ENCODE results near the gene DPEP3.
"Not testable (repeated sequence)": the region's sequence is repeated elsewhere in the genome, so short reads cannot be mapped to it uniquely, and the experiment has no call there.

The DPEP3 gene

DNA sequence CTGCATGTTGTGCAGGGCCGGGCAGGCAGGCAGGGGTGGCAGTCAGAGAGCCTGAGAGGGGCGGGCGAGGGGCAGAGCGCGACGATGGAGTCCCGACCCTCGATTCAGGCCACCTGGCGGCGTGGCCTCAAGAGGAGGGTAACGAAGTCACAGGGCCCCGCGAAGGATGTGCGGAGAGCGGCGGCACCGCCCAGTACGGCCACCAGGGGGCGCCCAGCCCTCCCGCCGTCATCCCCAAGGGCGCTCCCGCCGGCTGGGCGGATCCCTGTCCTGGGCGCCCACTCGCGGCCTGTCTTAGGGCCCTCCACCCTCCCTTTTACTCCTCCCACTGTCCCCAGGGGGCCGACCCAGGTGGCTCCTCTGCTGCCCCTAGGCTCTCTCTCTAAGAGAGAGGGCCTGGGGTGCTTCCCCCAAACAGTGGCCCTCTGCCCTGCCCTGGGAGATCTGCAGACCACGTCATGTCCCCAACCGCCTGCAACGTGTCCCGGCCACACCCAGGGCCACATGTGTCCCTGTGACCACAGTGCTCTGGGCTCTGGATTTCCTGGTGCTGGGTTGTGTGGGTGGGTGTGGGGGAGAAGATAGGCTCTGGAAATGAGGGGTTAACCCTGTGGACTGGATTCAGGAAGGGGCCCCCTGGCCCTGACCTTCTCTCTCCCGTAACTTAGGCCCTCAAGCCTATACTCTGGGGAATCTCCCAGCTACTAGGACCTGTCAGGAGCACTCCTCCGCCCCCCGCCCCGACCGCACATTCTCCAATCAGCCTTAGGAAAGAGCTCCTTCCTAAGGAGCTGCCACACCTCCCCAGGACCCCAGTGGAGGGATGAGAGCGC, 13.1 kb upstream of the DPEP3 start:
- DNase-seq: no peak

DNA sequence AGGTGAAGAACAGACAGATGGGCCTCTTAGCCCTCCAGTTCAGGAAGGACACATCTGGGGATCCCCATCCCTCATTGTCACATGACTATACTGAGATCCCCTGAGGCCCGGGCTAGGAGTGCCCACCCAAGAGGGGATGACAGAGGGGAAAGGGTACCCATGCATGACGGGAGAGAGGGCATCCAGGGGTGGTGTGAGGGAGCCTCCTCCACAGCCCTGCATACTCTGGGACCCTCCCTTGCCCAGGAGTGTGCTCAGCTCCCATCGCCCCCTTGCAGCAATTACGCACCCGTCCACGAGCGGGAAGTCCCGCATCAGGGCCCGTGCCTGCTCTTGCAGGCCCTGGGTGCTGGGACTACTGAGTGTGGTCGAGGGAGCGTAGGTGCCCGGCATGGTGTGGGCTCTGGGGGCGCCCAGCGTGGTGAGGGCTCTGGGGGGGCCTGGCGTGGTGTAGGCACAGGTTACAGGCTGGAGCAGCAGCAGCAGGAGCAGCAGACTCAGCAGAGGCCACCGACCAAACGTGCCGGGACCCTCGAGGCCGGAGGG, 12.4 kb upstream of the DPEP3 start:
- no peak for DNase-seq

DNA sequence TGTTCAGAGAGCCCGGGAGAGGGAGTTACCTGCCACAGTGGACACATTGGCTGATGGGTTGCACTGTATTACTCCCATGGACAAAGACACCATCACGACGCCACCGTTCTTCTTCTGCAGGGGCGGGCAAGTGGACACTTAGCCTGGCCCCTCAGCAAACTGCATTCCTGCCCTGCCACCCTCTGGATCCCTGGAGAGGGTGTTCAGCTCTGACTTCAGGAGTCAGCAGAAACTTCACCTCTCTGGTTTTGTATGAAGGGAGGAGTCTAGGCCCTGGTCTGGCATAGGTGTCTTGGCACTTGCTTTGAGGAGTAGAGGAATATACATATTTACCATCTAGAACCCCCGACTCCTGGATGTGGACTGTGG, 9.7 kb upstream of the DPEP3 start:
- DNase-seq: no peak

DNA sequence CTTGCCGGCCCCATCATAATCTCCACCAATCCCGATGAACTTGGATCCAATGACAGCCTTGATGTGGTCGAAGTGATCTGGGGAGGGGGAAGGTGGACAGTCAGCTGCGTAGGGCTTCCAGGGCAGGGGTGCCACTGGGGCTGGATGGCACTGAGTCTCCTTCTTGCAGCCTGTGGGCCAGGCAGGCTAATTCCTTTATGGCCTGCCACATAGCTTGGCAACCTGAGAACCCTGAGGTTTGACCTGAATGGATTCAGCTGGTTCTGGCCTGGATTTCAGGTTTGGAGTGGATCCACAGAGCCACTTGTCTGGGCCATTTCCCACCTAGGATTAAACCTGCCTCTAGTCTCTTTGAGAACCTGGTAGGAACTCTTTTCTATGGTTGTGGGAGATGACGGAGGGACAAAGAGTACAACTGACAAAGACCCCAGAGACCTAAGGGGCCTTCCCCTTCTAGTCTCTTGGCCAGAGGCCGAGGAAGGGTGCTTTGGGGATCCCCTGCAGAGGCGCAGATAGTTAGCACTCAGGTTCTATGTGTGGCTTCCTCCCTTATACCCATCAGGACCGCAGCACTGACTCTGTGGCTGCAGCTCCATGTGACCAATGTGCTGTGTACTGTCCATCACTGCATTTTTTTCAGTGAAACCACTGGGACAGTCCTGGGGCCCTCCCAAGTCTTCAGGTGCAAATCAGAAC, 9.2 kb upstream of the DPEP3 start:
- no peak for DNase-seq

DNA sequence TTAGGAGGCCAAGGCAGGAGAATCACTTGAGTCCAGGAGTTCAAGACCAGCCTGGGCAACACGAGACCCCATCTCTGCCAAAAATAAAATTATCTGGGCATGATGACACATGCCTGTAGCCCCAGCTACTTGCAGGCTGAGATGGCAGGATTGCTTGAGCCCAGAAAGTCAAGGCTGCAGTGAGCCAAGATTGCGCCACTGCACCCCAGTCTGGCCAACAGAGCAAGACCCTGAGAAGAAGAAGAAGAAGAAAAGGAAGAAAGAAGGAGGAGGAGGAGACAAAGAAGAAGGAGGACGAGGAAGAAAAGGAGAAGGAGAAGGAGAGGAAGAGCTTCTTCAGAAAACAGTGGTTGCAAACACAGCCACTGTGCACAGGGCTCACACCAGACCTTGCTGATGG, 8.4 kb upstream of the DPEP3 start:
- DNase-seq: no peak

DNA sequence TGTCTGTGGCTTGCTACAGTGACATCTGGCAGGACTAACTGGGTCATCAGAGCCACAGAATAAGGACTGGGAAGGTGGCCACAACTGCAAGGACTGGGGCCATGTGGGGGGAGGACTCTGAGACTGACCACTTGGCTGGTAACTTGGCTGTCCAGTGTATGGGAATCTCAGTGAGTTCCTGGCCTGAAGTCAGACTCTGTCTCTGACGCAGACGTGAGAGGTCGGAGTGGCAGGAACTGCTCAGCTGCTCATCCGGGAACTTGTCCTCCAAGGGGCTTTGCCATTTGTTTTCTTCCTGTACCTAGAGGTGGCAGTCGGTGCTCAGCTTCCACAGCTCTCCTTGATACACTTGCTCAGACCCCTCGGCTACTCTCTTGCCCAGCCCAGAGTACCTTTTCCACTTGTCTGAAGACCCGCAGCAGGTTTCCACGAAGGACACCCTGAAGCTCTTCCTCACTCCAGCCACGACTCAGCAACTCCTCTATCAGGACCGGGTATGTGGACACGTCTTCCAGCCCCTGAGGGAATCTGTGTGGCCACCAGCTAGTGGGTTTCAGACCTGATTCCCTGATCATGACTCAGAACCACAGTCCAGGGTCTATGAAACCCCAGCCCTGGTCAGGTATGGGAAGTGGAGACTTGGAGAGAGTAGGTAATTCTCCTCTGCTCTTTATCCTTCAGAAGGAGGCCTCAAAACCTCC, 7.3 kb upstream of the DPEP3 start:
- no peak for DNase-seq

DNA sequence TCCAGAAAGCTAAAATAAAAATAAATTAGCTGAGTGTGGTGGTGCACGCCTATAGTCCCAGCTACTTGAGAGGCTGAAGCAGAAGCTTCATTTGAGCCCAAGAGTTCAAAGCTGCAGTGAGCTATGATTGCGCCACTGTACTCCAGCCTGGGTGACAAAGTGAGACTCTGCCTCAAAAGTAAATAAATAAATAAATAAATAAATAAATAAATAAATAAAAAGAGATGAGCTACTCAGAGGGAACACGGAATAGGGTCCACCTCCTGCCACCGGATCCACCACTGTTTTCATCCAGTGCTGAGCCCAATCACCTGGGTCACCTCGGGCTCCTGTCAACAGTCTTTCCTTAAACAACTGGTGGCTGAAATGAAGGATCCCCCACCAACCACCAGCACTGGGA, 6.7 kb upstream of the DPEP3 start:
- no peak for DNase-seq

DNA sequence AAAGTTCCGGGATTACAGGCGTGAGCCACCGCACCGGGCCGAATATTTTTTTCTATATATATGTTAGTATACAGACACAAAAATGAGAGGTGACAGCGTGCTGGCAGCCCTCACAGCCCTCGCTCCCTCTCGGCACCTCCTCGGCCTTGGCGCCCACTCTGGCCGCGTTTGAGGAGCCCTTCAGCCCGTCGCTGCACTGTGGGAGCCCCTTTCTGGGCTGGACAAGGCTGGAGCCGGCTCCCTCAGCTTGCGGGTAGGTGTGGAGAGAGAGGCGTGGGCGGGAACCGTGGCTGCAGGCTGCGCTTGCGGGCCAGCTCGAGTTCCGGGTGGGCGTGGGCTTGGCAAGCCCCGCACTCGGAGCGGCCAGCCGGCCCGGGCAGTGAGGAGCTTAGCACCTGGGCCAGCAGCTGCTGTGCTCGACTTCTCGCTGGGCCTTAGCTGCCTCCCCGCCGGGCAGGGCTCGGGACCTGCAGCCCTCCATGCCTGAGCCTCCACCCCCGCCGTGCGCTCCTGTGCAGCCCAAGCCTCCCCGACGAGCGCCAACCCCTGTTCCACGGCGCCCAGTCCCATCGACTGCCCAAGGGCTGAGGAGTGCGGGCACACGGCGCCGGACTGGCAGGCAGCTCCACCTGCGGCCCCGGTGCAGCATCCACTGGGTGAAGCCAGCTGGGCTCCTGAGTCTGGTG, 1.9 kb upstream of the DPEP3 start:
- no peak for DNase-seq

DNA sequence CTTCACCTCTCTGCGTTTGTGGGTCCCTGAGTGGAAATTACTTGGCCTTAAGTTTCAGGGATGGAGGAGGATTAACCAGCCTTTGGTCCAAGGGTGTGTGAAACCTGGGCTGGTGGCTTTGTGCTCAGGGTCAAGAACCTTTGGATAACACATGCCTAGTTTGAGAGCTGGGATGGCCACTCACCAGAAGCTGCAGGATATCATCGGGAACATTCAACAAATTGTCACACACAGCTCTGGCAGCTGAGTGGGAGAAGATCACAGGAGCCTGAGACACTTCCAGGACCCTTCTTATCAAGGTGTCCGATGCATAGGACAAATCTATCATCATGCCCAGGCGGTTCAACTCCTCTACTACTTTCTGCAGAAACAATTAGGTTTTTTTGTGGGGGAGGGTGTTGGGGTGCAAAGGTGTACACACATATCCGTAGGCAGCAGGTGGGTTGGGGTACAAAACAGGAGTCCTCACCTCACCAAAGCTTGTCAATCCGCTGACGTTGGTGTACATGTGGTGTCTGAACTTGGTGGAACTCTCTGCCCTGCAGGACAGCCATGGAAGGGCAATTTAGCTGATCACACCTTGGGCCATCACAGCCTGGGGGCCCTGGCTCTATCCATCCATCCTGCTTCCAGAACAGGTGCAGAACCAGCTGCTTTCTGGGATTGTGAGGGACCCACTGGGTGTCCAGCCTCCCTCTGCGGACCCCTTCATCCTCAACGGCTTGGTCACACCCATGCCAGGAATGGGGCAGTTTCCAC, 2.7 kb downstream of the DPEP3 start:
- DNase-seq: no peak

DNA sequence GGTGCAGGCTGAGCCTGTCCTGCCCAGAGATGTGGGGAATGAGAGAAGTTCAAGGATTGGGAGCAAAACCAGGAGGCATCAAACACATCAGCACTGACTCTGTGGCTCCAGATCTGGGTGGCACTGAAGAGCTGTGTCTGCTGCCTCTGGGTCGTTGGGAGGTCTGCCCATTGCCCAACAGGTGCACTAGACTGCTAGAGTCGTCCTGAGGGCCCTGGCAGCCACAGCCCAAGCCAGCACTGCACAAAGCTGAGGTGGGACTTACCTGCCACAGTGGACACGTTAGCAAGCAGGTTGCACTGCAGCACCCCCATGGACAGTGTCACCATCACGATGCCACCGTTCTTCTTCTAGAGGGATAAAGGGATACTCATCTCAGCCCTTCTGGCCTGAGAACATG, 3.3 kb downstream of the DPEP3 start:
- no peak for DNase-seq

DNA sequence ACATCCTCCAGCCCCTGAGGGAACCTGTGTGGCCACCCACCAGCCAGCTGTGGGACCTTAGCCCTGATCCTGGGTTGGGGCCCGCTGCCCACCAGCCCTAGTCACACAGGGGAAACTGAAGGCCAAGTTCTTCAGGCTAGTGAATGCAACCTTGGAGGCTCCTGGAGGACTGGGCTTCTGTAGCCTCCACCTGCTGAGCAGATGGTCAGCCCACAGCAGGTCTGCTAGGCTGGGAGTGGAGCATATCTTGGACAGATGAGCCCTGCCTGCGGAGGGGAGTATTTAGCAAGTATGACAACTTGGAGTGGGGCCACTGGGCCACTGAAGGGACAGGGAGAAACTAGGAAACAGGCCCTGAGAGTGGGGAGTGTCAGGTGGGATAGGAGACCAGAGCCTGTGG, 4.1 kb downstream of the DPEP3 start:
- DNase-seq: no peak

DNA sequence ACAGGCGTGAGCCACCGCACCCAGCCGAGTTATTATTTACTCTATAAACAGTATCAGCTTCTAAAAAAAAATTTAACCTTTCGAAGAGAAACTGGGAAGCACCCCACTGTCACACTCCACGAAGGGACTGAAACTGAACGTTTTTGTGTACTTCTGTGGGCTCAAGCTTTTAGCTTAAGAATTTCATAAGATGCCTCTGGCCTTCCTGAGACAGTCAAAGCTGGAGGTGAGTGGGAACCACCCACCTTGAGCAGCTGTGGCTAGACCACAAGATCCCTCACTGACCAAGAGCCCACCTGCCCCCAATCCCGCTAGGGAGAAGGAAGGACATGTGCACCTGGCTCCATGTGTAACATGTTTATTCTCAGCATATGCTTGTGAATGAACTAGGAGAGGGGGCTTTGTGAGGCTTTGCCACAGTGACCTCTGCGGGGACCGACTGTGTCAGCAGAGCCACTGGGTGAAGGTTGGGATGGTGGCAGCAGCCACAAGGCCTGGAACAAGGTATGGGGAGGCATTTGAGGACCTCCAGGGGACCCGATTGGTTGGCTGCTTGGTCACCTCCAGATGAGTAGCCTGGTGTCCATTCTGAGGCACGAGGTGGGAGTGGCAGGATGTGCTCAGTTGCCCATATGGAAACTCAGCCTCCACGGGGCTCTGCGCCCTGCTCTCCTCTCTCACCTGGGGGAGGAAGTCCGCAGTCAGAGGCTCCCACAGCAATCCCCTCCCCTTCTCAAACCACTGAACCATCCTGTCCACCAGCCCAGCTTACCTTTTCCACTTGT, 4.8 kb downstream of the DPEP3 start:
- DNase-seq: no peak

DNA sequence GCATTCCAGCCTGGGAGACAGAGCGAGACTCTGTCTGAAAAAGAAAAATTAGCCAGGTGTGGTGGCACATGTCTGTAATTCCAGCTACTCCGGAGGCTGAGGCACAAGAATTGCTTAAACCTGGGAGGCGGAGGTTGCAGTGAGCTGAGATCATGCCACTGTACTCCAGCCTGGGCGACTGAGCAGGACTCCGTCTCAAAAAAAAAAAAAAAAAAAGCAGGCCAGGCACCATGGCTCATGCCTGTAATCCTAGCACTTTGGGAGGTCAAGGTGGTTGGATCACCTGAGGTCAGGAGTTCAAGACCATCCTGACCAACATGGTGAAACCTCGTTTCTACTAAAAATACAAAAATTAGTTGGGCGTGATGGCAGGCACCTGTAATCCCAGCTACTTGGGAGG, 8.0 kb downstream of the DPEP3 start:
- DNase-seq: not testable (repeated sequence)

DNA sequence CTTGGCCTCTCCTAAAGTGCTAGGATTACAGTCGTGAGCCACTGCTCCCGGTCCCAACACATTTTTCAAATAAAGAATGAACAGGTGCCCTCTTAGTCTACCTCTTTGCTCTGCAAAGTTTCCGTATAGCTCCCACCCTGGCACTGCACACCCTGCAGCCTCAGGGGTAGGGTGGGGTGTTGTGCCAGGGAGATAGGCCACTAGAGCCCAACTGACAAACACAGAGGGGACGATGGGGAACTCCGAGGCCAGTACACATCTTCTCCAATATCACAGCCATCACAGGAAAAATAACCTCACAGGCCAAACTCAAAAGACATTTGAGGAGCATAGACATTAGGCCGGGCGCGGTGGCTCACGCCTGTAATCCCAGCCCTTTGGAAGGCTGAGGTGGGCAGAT, 9.2 kb downstream of the DPEP3 start:
- no peak for DNase-seq

DNA sequence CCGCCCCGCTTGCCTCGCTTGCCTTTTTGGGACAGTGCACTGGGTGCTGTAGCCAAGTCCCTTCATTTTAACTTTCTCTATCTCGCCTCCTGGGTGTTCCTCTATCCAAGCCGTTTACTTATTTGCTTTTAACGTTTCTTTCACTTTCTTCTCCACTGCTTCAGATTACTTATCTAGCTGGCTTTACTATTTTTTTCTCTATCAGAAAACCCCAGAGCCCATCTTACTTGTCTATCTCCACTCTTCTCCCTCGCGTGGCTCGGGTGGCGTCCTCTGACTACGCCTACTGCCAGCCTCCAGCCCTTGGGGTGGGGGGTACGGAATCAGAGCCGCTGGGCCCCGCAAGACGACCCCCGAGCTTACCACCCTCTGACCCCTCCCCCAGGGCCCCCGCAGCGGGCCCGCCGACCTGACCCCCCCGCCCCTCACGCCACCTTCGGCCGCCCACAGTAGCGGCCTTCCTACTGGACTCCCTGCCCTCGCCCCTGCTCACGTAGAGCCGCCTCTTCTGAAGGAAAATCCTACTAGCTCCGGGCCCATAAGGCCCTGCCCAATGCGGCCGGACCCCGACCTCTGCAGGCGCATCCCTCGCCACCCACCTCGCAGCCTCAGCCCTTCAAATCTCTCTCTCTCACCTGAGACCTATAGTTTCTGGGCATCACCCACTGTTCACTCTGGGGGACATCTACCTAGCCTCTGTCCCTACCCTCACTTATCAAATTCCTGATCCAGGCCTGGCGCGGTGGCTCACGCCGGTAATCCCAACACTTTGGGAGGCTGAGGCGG, 10.9 kb downstream of the DPEP3 start:
- peak; percentile 8 for DNase-seq

DNA sequence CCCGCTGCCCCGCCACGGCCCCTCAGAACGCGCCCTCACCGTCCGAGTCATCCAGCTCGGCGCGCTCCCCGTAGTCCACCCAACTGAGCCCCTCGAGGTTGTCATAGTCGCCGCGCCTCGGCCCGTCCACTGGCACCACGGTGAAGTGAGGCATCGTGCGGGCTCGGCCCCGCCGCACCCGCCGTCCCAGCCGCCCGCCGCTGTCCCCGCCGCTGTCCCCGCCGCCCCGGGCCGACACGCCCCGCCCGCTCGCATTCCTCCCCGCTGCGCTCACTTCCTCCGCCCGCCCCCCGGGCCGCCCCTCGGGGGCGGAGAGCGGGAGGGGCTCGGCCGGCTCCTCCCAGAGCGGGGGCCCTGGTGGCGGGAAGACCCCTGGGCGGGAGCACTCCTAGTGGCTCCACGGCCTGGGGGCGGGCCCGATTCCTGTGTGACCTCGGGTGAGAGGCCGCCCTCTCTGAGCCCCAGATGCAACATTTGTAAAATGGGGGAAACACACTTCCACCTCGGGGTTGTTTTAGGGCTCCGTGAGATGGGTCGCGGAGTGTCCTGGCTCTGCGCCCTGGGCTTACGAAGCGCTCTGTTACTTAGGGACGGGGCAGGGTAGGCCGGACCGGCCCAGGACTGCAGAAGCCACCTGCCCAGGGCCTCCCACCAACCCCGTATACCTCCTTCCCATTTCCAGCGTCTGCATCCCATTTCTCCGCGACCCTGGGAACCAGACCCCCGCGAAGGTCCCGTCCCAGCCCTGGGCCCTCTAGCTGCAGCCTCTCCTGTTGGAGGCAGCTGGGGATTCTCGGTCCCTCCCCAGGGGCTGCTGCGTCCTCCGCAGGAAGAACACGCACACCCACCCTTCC, 11.7 kb downstream of the DPEP3 start, which contains the start of gene SLC12A4:
Gene SLC12A4 (minus strand): TSS at position 238 of the 854 bp plus-strand sequence. CDS start 84 bp downstream, at position 154.
- DNase-seq: peak; percentile 13

DNA sequence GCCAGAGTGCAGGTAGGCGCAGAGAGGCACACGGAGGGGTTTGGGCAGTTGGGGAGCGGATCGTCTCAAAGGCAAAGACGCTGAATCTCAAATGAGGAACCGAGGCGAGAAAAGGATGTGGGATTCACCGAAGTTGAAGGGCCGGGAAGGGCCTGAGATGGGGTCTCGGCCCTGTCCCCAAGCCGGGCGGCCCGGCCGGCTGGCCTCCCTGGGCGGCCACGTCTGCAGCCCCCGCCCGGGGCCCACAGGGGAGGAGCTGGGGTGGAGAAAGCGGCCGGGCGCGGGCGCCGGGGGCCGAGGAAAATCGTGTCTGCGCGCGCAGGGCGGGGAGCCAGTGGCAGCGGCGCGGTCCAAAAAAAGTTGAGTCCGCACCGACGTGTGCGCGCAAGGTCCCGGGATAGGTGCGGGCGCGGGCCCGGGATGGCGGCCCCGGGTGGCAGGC, 12.3 kb downstream of the DPEP3 start:
- no peak for DNase-seq

DNA sequence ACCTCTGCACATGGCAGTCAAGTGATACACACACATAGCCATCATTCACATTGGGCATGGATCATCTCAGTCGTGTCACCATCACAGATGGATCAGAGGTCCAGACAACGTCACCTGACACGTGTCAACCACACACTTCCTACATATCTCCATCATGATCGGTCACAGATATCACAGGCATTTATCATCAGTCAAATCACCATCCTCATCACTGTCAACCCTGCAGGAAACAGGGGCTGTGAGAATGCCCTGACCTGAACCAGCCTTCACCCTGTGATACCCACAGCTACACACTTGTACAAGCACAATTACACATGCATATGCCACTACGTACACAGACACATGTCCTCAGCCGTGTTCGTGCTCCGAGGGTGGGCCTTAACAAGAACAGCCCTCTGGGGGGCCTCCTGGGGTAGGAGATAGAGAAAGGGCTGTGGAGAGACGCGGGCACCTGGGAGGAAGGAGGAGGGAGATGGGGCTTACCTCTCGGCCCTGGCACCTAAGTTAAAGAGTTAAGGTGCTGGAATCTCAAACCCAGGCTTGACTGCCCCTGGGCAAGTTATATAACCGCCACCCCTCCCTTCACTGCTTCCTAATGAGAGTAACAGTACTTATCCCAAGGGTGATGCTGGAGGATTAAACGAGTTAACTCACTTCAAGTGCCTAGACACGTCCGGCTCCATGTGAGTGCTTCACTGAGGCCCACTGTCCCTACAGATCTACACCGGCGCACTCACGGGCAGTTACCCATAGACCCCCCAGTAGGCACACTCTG, 12.9 kb downstream of the DPEP3 start:
- DNase-seq: no peak

Data from NCI-H2227 treated with DMSO at 0.1 percent for 48 hours (cell line).